HepG2 (cell line): ENCODE results near the gene B3GNT9. TPM values are rescaled to one million over a fixed set of nuclear protein-coding genes. Genes with fewer than 3 reads are reported as not detected.

ENCODE experiments used
- BHLHE40 ChIP-seq: IDR thresholded peaks from 2 replicates; pipeline ENCODE4 v1.6.1; 2011; ENCODE audit warnings: low read length, improper control_type of control experiment
- DMAP1 ChIP-seq: IDR thresholded peaks from 2 replicates; pipeline ENCODE4 v1.6.1; 2016
- DNMT1 ChIP-seq: sonication (generic); formaldehyde crosslinking; IDR thresholded peaks from 2 replicates; pipeline ENCODE4 v1.5.1; 2020; ENCODE audit warnings: mild to moderate bottlenecking, missing genetic modification reagents
- MAFG ChIP-seq: sonication (generic); formaldehyde crosslinking; IDR thresholded peaks from 2 replicates; pipeline ENCODE4 v1.5.1; 2020; ENCODE audit warnings: mild to moderate bottlenecking, missing genetic modification reagents
- MATR3 ChIP-seq: sonication (generic); formaldehyde crosslinking; IDR thresholded peaks from 2 replicates; pipeline ENCODE4 v1.4.0; 2020; ENCODE audit warnings: missing genetic modification reagents
- PAWR ChIP-seq: sonication (generic); formaldehyde crosslinking; IDR thresholded peaks from 2 replicates; pipeline ENCODE4 v1.4.0; 2020; ENCODE audit warnings: missing genetic modification reagents, mild to moderate bottlenecking, borderline replicate concordance
- RFX1 ChIP-seq: fragments of 450-650 bp; IDR thresholded peaks from 2 replicates; pipeline ENCODE4 v1.6.1; 2017
- RFX5 ChIP-seq: IDR thresholded peaks from 2 replicates; pipeline ENCODE4 v1.6.1; 2011; ENCODE audit warnings: low read depth, low read length, improper control_type of control experiment
- SP5 ChIP-seq: IDR thresholded peaks from 2 replicates; pipeline ENCODE4 v1.6.1; 2016; ENCODE audit warnings: low read depth, borderline replicate concordance
- SSRP1 ChIP-seq: IDR thresholded peaks from 2 replicates; pipeline ENCODE4 v1.6.1; 2016; ENCODE audit warnings: control low read depth
- TBP ChIP-seq: sonication (generic); formaldehyde crosslinking; IDR thresholded peaks from 2 replicates; pipeline ENCODE4 v1.5.0; 2020; ENCODE audit warnings: missing genetic modification reagents
- THYN1 ChIP-seq: sonication (generic); formaldehyde crosslinking; IDR thresholded peaks from 2 replicates; pipeline ENCODE4 v1.8.1; 2023; ENCODE audit warnings: low read depth, mild to moderate bottlenecking, moderate library complexity, missing genetic modification reagents, borderline replicate concordance
- ZMYM4 ChIP-seq: sonication (generic); formaldehyde crosslinking; IDR thresholded peaks from 2 replicates; pipeline ENCODE4 v1.8.1; 2023; ENCODE audit warnings: mild to moderate bottlenecking, missing genetic modification reagents
- ZNF124 ChIP-seq: sonication (generic); formaldehyde crosslinking; IDR thresholded peaks from 2 replicates; pipeline ENCODE4 v1.4.0; 2020; ENCODE audit warnings: missing genetic modification reagents
- ZNF264 ChIP-seq: sonication (generic); formaldehyde crosslinking; IDR thresholded peaks from 2 replicates; pipeline ENCODE4 v1.4.0; 2020; ENCODE audit warnings: missing genetic modification reagents
- ZNF569 ChIP-seq: sonication (generic); formaldehyde crosslinking; IDR thresholded peaks from 2 replicates; pipeline ENCODE4 v1.5.0; 2020; ENCODE audit warnings: mild to moderate bottlenecking, missing genetic modification reagents, moderate library complexity, borderline replicate concordance
- ZNF629 ChIP-seq: sonication (generic); formaldehyde crosslinking; conservative IDR thresholded peaks from 2 replicates; pipeline ENCODE4 v1.5.0; 2020; ENCODE audit warnings: missing genetic modification reagents
- ZNF670 ChIP-seq: sonication (generic); formaldehyde crosslinking; IDR thresholded peaks from 2 replicates; pipeline ENCODE4 v1.8.0; 2022; ENCODE audit warnings: mild to moderate bottlenecking, missing genetic modification reagents, borderline replicate concordance
- ZNF746 ChIP-seq: sonication (generic); formaldehyde crosslinking; IDR thresholded peaks from 2 replicates; pipeline ENCODE4 v1.8.0; 2022; ENCODE audit warnings: mild to moderate bottlenecking, missing genetic modification reagents
- polyA plus RNA-seq, 8 experiments: library from polyadenylated mRNA; depleted of rRNA in 3 of 8; stranded (reverse) in 7 of 8; unstranded in 1 of 8; fragments of >200 nt; fragmentation: Illumina TruSeq in 4 of 8; extraction: Trizol in 4 of 8; gene quantifications; 2 replicates each; pipeline versions ENCODE4 v1.2.1 to v1.2.3, GENCODE V29; 2011 to 2016; ENCODE audit warnings: low read depth in 4 of 8, missing spikeins in 1 of 8, mixed read lengths in 1 of 8; ENCODE audit not compliant: insufficient read depth in 1 of 8
- total RNA-seq, 5 experiments: library from RNA; depleted of rRNA; stranded (reverse); fragments of >200 nt; fragmentation: Illumina TruSeq; extraction: Trizol; gene quantifications; 2 replicates each; pipeline ENCODE4 v1.2.3, GENCODE V29; 2016; ENCODE audit warnings: low read depth in 1 of 5
- TF ChIP-seq, protein P1 (sequence below): sonication (generic); formaldehyde crosslinking; IDR thresholded peaks from 2 replicates; pipeline ENCODE4 v1.5.0; 2020; ENCODE audit warnings: missing genetic modification reagents
- TF ChIP-seq, protein P2 (sequence below): IDR thresholded peaks from 2 replicates; pipeline ENCODE4 v1.6.1; 2016; ENCODE audit warnings: missing genetic modification reagents, missing compliant biosample characterization
- TF ChIP-seq, protein P3 (sequence below): sonication (generic); formaldehyde crosslinking; IDR thresholded peaks from 2 replicates; pipeline ENCODE4 v1.4.0; 2020; ENCODE audit warnings: missing genetic modification reagents, borderline replicate concordance
- TF ChIP-seq, protein P4 (sequence below): sonication (generic); formaldehyde crosslinking; IDR thresholded peaks from 2 replicates; pipeline ENCODE4 v1.4.0; 2020; ENCODE audit warnings: mild to moderate bottlenecking, missing genetic modification reagents
- TF ChIP-seq, protein P5 (sequence below): sonication (generic); formaldehyde crosslinking; IDR thresholded peaks from 2 replicates; pipeline ENCODE4 v1.8.0; 2023; ENCODE audit warnings: mild to moderate bottlenecking, missing genetic modification reagents

Gene B3GNT9
- total and polyA plus RNA-seq, 2 of the 13 experiments (the other 11 are each of a cell fraction or from before 2014, with no cell fraction given) = 1.5 to 3.1 TPM

DNA sequence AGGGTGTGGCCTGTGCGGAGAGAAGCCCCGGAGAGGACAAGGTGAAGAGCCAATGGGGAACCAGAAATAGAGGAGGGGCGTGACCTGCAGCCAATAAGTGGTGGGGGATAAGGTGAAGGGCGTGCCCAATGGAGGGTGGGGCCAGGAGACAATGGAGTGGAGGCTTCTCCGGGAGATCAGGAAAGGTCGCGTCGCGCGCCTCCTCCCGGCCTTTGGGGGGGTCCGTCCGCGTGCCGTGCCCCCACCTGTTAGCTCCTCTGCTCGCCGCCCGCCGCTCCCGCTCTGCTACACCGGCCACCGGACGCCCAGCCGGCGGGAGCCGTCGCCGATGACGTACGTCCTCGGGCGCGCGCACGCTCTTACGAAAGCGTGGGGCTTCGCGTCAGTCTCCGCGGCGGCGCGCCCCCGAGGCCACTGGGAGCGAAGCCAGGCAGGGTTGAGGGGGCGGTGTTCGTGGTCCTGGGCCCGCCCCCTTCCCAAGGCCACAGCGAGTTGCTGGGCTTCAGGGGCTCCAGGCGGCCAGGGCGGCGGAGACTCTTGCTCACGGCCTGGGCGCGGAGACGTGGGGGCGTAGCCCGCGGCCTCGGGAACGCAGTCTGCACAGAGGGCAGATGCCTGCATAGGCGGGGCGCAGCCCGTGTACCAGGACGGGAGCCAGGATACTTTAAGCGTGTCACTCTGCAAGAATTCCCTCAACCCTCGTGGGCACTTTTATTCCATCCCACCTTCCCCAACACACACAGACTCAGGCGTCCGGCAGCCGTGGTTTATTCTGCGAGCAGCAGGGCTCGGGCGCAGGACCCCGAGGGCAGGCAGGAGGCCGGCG is 33.0 kb upstream of the B3GNT9 start, which contains the start of gene MATCAP1 (continued):
- TF ChIP-seq RFX5 (peak; percentile 25; the same call in 1 of the 2 replicates), ZNF670 (peak; percentile 22; the same call in 1 of the 2 replicates), ZMYM4 (CRISPR knock-in tag) (no peak; the same call in 1 of the 2 replicates), ZNF629 (CRISPR knock-in tag) (0 out of 2 replicates have a peak, but pooled peaks have one; percentile 6), DNMT1 (CRISPR knock-in tag) (peak; percentile 87), SSRP1 (CRISPR knock-in tag) (no peak), ZNF746 (CRISPR knock-in tag) (peak; percentile 29; the same call in 1 of the 2 replicates), TBP (CRISPR knock-in tag) (0 out of 2 replicates have a peak, but pooled peaks have one; percentile 66), ZNF569 (CRISPR knock-in tag) (no peak; the same call in 1 of the 2 replicates), ZNF264 (CRISPR knock-in tag) (peak; percentile 15; the same call in 1 of the 2 replicates), DMAP1 (CRISPR knock-in tag) (peak; percentile 75; the same call in 1 of the 2 replicates), SP5 (CRISPR knock-in tag) (peak; percentile 88), MATR3 (CRISPR knock-in tag) (0 out of 2 replicates have a peak, but pooled peaks have one; percentile 71), MAFG (CRISPR knock-in tag) (no peak), ZNF124 (CRISPR knock-in tag) (peak; percentile 84), PAWR (CRISPR knock-in tag) (0 out of 2 replicates have a peak, but pooled peaks have one; percentile 38), RFX1 (no peak), BHLHE40 (0 out of 2 replicates have a peak, but pooled peaks have one; percentile 17), THYN1 (0 out of 2 replicates have a peak, but pooled peaks have one; percentile 84)
- TF ChIP-seq, protein P1, sequence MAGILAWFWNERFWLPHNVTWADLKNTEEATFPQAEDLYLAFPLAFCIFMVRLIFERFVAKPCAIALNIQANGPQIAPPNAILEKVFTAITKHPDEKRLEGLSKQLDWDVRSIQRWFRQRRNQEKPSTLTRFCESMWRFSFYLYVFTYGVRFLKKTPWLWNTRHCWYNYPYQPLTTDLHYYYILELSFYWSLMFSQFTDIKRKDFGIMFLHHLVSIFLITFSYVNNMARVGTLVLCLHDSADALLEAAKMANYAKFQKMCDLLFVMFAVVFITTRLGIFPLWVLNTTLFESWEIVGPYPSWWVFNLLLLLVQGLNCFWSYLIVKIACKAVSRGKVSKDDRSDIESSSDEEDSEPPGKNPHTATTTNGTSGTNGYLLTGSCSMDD (CRISPR knock-in tag) = no peak
- TF ChIP-seq, protein P2, sequence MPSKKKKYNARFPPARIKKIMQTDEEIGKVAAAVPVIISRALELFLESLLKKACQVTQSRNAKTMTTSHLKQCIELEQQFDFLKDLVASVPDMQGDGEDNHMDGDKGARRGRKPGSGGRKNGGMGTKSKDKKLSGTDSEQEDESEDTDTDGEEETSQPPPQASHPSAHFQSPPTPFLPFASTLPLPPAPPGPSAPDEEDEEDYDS = peak; percentile 74
- TF ChIP-seq, protein P3, sequence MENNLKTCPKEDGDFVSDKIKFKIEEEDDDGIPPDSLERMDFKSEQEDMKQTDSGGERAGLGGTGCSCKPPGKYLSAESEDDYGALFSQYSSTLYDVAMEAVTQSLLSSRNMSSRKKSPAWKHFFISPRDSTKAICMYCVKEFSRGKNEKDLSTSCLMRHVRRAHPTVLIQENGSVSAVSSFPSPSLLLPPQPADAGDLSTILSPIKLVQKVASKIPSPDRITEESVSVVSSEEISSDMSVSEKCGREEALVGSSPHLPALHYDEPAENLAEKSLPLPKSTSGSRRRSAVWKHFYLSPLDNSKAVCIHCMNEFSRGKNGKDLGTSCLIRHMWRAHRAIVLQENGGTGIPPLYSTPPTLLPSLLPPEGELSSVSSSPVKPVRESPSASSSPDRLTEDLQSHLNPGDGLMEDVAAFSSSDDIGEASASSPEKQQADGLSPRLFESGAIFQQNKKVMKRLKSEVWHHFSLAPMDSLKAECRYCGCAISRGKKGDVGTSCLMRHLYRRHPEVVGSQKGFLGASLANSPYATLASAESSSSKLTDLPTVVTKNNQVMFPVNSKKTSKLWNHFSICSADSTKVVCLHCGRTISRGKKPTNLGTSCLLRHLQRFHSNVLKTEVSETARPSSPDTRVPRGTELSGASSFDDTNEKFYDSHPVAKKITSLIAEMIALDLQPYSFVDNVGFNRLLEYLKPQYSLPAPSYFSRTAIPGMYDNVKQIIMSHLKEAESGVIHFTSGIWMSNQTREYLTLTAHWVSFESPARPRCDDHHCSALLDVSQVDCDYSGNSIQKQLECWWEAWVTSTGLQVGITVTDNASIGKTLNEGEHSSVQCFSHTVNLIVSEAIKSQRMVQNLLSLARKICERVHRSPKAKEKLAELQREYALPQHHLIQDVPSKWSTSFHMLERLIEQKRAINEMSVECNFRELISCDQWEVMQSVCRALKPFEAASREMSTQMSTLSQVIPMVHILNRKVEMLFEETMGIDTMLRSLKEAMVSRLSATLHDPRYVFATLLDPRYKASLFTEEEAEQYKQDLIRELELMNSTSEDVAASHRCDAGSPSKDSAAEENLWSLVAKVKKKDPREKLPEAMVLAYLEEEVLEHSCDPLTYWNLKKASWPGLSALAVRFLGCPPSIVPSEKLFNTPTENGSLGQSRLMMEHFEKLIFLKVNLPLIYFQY (CRISPR knock-in tag) = no peak
- TF ChIP-seq, protein P4, sequence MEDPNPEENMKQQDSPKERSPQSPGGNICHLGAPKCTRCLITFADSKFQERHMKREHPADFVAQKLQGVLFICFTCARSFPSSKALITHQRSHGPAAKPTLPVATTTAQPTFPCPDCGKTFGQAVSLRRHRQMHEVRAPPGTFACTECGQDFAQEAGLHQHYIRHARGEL (CRISPR knock-in tag) = no peak
- TF ChIP-seq, protein P5, sequence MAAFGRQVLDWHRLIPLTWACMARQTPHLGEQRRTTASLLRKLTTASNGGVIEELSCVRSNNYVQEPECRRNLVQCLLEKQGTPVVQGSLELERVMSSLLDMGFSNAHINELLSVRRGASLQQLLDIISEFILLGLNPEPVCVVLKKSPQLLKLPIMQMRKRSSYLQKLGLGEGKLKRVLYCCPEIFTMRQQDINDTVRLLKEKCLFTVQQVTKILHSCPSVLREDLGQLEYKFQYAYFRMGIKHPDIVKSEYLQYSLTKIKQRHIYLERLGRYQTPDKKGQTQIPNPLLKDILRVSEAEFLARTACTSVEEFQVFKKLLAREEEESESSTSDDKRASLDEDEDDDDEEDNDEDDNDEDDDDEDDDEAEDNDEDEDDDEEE (CRISPR knock-in tag) = peak; percentile 93; the same call in 1 of the 2 replicates
